Right kidney (tissue), 1 donor: ENCODE results near the gene ZNF598.
A peak's percentile ranks its signal among the peaks of the same experiment; 100 is the strongest.
"Not testable (repeated sequence)": the region's sequence is repeated elsewhere in the genome, so short reads cannot be mapped to it uniquely, and the experiment has no call there.

Experiments
- DNase-seq: peaks from one replicate; pipeline ENCODE4 v3.0.0-alpha.2; 2016

Gene ZNF598

DNA sequence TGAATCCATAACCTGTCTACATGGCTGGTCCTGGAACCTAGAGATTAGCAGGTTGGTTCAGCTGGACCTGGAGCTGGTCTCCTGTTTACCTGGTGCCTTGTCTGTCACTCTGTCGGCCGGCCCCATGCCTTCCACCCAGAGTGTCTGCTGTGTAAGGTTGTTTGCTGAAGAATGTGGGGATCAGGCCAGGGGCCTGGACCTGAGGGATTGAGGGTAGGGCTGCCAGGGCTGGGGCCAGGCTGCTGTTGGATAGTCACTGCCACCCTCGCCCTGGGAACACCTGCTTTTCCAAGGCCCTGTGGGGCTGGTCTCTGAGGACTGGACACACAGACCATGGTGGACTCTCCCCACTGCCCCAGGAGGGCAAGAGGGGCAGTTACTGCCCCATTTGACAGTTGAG lies 18.5 kb upstream of the ZNF598 start:
- no peak for DNase-seq

DNA sequence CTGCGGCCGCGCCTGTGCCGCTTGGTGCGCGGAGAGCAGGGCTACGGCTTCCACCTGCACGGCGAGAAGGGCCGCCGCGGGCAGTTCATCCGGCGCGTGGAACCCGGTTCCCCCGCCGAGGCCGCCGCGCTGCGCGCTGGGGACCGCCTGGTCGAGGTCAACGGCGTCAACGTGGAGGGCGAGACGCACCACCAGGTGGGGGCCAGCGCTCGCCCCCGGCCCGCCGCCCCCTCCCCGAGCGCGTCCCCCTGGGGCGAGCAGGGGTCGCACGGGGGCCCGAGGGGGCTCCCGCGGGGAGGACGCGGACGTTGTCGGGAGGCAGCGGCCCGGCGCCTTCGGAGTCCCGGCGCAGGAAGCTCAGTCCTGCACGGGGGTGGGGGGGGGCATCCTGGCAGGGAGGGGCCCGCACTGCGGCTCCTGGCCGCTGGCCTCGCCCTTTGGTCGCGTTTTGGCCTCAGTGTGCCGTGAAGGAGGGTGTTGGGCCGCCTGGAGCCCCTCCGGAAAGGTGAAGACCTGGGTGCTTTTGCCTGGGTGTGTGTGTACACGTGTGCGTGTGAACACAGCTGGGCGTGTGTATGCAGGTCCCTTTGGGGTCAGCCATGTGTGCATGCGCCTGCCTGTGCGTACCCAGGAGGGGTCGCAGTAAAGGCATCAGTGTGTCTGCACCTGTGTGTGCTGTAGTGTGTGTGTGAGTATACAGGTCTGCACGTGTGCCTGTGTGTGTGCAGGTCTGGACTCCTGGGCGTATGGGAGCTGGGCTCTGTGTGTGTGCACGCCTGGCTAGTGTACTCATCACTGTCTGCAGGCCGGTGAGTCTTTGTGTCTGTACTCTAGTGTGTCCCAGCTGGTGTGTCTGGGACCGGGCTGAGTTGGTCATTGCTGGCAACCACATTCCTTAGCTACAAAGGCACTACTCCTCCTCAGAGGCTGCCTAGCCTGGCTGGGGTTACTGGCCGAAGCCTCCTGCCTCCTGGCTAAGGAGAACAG lies 17.7 kb upstream of the ZNF598 start:
- DNase-seq, result peak; percentile 51

DNA sequence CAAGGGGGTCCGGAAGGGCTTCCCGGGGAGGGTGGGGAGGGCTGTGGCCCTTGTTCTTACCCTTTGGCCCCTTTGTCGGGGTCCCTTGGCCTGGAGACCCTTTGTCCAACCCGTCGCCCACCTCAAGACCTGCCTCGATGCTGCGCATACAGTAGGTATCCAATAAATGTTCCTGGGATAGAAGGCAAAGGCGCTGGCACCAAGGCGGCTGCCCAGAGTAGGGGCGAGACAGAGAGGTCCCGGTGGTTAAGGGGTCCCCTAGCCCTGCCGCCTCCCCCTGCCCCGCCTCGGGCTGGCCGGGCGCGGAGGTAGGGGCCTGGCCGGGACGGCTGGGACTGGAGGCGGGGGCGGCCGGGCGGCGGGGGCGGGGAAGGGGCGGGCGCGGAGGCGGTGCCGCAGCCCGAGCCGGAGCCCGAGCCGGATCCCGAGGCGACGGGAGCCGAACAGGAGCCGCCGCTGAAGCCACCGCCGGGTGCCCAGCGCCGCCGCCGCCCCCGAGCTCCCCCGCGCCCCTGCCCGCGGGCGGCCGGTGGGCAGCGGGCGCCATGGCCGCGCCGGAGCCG lies 16.9 kb upstream of the ZNF598 start, which contains the start of gene NHERF2:
NHERF2 (plus strand) TSS at position 442 of the 563 bp plus-strand sequence; CDS start at position 546, 104 bp downstream.
- DNase-seq, result peak; percentile 44

DNA sequence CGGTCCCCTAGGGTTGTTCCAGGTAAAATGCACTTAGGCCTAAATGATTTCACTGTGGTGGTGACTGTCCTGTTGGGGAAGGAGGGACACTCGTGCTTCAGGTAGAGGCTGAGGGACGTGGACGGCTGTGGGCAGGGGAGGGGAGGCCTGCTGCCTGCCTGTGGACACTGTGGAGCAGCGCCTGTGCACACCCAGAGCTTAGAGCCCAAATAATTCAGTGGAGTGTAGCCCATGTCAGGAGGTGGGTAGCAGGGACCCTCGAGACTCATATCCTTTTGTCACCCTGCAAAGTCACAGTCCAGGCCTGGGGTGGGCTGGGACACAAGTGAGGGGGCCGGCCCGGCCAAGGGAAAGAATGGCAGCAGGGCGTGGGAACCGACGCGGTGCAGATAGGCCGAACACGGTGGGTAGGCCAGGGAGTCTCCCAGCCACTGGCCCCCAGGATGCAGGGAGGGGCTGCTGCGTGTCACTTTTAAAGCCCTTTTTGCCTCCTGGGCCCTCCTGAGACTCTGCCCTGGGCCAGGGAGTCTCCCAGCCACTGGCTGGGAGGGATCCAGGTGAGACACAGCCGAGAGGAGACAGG lies 16.3 kb upstream of the ZNF598 start:
- DNase-seq, result no peak

- no peak for DNase-seq
Measured at GRCh38 chr16:2025251-2025650, 15.6 kb upstream of the ZNF598 start.

DNA sequence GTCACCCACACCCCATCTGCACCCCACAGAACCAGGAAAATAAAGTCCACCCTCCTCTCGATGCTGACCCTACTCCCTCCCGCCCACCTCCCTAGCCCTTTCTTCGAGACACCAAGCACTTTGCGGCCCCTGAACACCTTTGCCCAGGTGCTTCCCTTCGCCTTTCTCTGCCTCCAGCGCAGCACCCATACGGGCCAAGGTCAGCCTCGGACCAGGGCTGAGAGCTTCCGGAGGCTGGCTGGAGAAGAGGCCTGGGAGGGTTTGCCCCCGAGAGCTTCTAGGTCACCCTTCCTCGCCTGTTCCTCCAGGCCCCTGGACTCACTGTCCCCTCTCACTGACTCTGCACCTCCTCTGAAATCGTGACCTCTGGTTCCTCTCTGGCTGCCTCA lies 14.4 kb upstream of the ZNF598 start:
- no peak for DNase-seq

DNA sequence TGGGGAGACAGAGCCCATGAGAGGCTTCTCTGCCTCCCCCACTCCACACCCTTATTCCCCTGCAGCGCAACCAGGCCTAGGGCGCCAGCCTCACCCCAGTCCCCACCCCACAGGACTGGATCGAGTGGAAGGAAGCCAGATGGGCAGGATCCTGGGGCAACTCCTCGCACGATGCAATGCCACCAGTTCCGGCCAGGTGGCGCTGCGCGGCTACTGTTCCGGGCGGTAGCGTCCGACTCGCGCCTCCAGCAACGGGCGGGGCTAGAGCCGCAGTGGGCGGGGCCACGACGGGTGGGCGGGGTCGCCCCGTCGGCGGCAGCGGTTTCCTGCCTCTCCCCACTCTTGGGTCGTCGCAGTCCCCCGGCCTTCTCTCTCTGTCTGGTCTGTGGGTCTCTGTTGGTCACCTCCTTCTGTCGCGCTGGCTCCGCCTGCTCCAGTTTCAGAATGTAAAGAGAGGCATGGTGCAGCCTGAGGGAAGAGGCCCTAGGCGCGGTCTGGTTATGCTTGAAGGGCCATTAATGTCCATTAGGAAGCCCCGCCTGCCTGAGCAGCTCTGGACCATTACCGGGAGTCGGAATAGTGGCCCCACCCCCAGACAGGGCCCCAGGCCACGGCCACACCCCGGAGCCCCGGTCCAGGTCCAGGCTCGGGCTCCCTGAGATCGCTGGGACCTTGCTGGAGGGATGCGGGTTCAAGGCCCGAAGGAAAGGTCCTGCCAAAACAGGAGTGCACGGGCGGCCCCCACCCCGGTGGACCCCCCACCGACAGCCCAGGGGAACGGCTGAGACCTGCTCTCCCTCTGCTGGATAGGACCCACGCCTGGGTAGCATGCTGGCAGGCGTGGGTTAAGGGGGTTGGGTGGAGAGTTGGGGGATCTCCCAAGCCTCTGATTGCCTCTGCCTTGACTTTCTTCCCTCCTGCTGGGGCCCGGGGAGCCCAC lies 13.7 kb upstream of the ZNF598 start:
- peak; percentile 97 for DNase-seq

DNA sequence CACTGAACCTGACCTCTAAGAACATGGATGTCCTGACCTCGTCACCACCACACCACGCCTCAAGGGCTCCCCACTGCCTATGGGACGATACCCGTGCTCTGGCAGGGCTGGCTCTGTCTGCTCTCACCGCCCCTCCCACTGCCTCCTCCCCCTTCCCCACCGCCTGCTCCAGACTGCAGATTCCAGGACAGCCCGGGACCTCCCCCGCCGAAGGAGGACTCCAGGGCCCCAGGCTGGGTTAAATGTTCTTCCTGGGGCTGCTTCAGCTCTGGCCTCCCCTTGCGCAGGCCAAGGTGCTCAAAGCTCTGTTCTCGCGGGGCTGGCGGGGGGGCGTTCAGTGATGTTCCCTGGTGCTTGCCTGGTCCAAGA lies 13.1 kb upstream of the ZNF598 start:
- no peak for DNase-seq

DNA sequence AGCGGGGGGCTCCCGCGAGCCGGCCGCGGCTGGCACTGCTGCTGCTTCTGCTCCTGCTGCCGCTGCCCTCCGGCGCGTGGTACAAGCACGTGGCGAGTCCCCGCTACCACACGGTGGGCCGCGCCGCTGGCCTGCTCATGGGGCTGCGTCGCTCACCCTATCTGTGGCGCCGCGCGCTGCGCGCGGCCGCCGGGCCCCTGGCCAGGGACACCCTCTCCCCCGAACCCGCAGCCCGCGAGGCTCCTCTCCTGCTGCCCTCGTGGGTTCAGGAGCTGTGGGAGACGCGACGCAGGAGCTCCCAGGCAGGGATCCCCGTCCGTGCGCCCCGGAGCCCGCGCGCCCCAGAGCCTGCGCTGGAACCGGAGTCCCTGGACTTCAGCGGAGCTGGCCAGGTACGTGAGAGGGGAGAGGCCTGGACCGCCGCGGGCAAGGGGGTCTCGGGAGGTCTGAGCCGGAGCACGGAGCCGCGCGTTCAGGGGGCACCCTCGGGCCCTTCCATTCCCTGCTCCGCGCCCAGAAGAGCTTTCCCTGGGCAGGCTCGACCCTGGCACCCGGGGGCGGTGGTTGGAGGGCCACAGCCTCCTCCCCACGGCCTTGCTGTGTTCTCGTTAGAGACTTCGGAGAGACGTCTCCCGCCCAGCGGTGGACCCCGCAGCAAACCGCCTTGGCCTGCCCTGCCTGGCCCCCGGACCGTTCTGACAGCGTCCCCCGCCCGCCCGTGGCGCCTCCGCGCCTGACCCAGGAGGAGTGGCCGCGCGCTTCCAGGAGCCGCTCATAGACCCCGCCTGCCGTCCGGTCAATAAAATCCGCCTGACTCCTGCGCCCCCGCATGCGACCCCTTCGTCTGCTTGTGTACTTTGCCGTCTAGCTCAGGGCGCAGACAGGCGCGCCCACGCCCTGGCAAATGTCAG lies 10.6 kb upstream of the ZNF598 start:
- DNase-seq, result peak; percentile 75

- peak; percentile 34 for DNase-seq
Measured at GRCh38 chr16:2019518-2019920, 9.9 kb upstream of the ZNF598 start, which contains the start of gene NPW. Gene NPW, plus strand, starts transcription at chr16:2019785.

DNA sequence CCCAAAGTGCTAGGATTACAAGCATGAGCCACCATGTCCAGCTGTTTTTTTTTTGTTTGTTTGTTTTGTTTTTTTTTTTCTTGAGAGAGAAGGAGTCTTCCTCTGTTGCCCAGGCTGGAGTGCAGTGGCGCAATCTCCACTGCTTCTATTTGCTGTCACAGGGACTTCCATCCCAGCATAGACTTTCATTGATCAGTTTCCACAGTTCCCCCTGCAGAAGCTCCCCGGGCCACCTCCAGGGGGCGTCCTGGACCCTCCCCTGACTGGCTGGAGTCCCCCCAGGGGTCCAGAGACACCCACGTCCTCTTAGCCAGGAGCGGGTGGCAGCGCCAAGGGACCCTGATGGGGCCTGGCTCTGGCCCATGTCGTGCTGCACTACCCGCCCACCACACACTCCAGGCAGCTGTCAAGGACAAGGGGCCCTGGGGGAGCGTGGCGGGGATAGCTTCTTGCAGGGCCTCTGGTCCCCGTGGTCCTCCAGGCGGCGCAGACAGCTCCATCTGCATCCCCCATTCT lies 6.8 kb upstream of the ZNF598 start:
- DNase-seq, result peak; percentile 11

GRCh38 chr16:2015947-2016208 lies 6.3 kb upstream of the ZNF598 start:
- no peak for DNase-seq

GRCh38 chr16:2015117-2015946 lies 5.7 kb upstream of the ZNF598 start:
- DNase-seq, result no peak

- DNase-seq, result no peak
Measured at GRCh38 chr16:2013527-2013926, 3.9 kb upstream of the ZNF598 start.

GRCh38 chr16:2011726-2012125 lies 2.1 kb upstream of the ZNF598 start:
- not testable (repeated sequence) for DNase-seq

DNA sequence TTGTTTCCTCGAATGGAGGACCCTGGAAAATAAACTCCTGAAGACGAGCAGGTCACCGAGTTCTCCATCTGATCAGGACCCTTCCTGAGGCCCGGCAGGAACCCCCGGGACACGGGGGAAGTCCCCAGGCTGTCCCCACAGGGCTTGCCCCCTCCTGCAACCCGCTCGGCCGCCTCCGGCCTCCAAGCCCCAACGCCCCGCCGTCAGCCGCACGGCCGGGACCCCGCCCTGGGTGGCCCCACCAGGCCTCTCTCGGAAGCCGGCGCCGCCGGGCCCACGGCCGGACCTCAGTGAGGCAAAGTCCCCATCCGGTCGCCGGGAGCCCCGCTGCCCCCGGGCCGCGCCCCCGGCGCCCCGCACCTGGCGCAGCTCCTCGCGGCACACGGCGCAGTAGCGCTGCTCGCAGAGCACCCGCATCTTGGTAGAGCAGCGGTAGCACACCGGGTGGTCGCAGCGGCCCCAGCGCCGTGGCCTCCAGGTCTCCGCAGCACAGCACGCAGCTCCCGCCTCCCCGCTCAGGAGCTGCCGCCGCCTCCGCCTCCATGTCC lies 383 bp downstream of the ZNF598 start:
- DNase-seq, result peak; percentile 43

GRCh38 chr16:2008631-2009163 lies 924 bp downstream of the ZNF598 start:
- DNase-seq, result no peak

DNA sequence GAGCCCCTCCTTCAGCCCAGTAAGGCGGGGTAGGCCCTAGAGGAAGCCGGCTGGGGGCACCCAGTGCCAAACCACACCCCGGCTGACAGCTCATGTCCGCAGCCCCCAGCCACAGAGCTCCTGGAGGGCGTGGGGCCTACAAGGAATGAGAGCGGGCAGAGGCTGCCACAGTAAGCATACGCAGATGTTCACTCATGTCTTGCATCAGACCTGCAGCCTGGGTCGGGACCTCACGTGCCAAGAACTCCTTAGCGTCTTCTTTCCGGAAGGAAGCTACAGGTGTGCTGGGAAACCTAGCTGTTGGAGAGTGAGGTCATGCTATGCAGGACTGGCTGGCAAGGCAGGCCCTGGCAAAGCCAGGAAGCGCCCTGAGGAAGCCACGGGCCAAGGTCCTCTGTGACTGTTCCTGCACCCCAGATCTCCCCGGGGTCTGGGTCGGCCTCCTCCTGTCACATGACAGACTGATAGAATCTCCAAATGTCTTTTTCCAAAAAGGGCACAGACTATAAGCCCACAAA lies 1.6 kb downstream of the ZNF598 start:
- no peak for DNase-seq
